GOT3 (cell line): ENCODE data around the gene TMEM176B.
"Not testable (repeated sequence)": the region's sequence is repeated elsewhere in the genome, so short reads cannot be mapped to it uniquely, and the experiment has no call there.

Experiments
- DNase-seq: peaks from one replicate; lab custom pipeline; 2025; ENCODE audit warnings: mixed read lengths; lab: John Stamatoyannopoulos, UW

The TMEM176B gene

DNA sequence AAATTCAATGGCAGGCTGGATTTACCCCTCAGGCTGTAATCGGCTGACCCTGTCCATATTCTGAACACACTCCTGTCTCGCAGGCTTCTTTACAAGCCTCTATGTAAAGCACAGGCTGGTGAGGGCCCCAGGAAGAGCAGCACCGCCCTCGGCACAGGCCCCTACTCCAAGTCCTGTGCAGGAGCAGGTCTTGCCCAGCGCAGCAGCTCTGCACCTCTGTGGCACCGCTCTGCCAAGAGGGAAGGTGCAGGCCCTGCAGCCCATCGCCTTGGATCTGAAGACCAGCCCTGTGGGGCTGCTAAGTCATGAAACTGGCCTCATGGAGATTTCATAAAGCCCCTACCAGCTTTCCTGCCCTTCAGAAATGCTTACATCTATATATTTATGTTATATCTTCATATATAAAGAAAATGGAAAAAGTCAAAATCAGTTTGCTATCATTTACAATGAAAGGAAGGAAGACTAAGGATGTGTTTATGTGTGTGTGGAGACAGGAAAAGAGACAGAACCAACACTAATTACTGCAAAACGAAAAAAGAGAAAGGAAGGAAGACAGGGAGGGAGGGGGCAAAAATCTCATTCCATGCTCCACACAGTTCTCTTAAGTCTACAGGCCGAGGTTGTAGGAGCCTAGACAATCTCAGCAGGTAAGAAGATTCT, 9.6 kb downstream of the TMEM176B start:
- DNase-seq, result no peak

DNA sequence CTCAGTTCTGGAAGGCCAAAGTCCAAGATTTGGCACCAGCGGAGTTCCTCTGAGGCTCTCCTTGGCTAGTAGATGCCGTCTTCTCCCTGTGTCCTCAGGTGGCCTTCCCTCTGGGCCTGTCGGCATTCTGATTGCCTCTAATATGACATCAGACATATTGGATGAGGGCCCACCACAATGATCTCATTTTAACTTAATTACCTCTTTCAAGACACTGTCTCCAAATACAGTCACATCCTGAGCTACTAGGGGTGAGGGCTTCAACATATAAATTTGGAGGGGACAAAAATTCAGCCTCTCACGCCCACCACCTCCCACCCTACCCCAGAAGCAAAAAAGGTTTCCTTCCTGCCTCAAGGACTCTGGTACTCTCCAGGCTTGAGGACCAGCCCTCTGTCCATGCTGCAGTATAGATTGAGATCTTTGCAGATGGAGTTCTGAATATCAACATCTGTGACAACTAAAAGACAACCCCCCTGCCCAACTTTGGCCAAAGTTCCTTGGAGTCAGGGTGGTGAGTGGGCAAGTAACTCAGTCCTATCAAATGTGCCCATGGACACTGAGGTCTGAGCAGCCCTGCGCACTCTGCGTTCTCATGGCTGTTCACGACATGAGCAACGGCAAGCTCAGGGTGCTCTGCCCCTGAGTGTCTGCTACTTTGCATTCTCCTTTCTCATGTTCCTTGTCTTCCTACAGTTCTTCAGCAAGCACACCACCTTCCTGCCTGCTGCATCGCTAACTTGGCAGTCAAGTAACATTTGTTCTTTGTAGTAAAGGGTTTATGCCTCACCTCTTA, 11.5 kb downstream of the TMEM176B start:
- DNase-seq, result no peak

DNA sequence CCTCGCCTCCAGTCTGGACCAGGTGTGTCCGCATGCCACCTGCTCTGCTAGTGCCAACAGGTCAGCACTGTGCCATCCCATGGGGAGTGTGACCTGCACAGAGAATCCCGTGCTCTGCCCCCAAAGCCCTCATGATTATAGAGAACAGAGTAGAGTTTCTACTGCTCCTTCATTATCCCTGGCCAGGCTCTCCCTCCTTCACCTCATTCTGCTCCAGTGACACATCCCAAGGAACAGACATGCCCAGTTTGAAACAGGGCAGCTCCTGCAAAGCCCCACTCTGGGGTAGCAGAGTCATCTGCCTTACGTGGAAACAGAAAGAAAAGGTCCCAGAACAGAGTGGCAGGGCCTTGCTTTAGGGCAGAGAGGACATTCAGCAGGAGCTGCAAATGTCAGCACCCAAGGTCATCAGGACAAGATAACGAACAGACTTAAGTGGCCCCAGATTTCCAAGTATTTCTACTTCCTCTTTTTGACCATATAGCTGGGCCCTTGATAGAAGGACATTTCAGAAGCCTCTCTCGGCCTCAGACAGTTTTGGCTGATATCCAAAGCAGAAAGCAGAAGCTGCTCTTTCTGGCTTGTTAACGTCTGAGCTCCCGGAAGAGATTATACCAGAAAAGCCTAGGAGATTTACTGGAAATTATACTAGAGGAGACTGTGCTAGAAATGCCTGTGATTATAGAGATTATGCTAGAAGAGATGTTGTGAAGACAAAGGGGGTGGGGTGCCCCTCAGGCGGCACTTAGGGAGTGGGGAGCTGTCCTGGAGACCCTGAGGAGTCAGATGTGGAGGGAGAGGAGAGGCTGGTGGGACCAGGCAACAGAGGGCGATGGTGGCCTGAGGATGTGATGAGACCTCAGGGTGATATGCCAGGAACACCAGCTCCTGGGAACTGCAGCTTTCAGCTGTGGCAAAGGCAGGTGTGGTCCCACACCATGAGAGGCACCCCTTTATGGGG, 12.6 kb downstream of the TMEM176B start:
- no peak for DNase-seq

DNA sequence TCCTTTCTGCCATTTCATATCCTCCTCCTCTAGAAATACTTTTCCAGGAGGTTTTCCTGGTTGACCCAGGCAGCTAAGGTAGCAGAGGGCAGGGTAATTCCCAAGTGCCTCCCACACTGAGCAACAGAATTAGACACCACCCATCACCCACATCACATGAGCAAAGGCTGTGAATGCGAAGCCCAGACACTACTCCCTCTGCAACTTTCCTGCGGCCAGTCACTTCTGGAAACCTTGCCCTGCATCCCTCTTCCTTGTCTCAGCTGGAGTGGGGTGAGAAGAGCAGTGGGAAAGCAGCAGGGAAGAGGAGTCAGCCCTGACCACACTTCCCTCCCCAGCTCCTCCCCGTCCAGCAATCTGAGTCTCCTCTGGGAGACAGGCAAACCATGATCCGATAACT, 15.2 kb downstream of the TMEM176B start:
- no peak for DNase-seq

DNA sequence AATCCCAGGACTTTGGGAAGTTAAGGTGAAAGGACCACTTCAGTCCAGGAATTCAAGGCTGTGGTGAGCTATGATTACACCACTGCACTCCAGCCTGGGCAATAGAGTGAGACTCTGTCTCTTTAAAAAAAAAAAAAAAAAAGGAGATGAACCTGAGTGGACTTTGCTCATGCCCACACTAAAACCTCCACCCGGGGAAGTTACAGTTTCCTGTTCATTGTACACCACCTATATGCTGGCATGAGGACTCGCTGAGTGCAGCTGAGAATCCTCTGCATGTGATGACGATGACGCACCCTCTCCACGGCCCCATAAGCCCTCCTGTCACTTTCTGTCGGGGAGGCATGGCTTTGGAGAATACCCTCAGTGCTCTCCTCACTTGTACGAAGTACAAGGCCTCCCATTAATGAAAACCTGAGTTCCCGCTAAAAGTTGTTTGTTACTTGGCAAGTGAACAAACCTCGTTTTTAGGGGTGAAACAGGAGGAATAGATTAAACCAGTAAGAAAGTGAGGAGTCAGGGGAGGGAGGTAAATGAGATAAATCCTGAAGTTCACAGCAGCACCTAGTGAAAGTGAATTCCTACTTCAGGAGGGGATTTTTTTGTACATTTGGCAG, 15.9 kb downstream of the TMEM176B start:
- no peak for DNase-seq

DNA sequence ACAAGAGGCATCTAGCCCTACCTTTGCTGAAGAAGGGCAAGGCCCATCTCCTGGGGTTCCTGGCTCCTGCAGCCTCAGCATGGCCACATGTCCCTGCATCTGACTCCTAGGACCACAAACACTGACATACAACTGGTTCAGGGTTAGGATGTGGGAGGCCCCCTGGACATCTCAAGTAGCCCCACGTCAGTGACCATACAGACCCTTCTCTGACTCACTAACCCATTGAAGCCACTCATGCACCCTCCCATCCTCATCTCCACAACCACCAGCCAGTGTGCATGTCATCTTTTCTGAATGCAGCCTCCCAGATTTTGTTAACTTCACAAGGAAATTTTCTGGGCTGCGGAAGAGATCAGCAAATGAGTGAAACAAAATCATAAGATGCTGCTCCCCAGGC, 18.2 kb downstream of the TMEM176B start:
- no peak for DNase-seq

DNA sequence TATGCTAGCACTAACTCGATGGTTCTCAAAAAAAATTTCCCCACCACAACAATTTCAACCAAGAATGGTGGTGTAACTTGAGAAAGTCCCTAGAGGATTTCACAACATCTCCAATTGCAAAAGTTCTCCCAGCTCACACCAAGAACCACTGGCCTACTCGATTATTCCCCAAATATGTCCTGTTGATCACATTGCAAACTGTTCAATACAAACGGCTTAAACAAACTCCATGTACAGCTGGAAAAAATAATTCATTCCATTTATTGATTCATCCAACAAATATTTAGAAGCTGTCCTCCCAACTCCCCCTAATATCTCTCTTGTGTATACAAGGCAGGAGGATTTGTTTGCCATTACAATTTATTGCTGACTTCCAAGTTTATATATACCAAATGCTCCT, 19.1 kb downstream of the TMEM176B start:
- no peak for DNase-seq

DNA sequence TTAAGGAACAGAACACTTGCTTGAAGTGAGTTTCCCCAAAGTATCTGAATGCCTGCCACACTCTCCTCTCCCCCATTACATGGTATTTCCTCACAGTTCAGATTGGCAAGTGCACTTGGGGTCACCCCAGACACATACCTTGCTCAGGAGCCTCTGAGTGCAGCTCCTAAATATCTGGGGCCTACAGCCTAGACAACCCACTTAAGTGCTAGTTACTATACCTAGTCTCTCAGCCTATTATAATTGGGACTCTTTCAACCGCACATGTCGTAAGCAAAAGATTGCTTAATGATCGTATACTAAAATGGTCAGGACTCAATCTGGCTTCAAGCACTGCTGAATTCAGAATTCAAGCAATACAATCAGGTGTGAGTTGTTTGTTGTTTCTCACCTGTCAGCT, 19.9 kb downstream of the TMEM176B start:
- DNase-seq, result no peak

DNA sequence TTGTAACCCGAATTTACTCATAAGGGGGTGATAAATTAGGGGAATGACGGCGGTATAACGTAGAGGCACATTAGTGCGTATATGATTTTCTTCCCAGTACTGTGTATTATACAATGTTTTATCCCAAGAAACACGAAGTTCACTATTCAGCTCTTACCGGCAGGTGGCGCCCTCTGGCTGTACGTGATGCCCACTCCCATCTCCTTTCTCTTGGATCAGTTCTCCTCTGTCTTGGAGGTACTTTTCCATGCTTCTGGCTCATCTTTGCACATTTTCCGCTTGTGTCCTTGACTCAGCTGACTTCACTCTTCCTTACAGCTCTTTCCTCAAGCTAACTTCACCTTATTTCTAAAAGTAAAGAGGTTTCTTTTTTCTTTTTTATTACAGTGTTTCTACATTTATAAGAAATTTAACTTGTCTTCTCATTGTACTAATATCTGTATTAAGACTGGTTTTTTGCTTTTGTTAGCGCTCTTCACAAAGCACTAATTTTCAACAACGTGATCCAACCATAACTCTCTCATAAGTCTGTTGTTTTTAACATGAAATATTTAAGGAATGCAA, 21.3 kb downstream of the TMEM176B start:
- peak; percentile 50 for DNase-seq

DNA sequence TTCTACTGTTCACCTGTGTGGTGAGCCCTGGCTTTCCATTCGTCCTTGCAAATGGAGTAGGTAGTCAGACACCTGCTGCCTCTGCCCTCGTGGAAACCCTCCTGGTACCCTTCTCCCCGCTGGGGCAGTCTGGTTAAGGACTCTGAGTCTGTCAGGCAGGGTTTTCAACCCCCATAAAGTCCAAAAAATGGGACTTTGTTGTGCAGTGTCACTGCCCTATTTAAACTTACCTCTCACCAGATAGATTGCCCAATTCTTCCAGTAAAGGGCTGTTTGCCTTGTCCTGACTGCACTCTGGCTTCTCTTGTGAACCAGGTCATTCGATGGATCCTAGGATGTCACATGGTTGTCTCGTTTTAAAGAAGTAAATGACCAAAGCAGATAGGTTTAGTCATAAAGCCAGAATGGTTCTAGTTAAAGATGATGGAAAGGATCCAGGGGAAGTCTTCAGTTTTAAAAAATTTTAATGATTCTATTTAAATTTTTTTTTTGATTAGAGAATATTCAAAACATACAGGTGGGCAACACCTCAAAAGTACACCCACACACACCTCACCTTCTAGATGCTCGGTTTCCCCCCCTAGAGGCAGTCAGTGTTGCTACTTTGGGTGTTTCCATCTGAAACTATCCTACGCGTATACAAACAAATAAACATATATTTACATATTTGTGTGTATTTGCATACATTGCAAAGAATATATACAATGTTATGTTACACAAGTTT, 22.0 kb downstream of the TMEM176B start:
- no peak for DNase-seq

DNA sequence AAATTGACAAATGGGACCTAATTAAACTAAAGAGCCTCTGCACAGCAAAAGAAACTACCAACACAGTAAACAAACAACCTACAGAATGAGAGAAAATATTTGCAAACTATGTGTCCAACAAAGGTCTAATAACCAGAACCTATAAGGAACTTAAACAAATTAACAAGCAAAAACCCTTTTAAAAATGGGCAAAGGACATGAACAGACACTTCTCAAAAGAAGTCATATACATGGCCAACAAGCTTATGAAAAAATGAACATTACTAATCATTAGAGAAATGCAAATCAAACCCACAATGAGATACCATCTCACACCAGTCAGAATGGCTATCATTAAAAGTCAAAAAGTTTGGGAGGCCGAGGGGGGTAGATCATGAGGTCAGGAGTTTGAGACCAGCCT, 26.0 kb downstream of the TMEM176B start:
- not testable (repeated sequence) for DNase-seq

DNA sequence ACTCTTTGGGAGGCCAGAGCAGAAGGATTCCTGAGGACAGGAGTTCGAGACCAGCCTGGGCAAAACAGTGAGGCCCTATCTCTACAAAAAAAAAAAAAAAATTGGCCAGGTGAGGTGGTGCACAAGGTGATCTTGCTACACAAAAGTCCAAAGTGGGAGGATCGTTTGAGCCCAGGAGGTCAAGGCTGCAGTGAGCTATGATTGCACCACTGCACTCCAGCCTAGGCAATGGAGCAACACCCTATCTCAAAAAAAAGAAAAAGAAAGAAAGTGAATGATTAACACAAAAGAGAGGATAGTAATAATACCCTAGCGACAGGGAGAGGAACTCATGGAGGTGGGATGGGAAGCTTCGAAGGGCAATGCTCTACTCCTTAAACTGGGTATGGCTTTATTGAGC, 30.4 kb downstream of the TMEM176B start:
- DNase-seq, result no peak

DNA sequence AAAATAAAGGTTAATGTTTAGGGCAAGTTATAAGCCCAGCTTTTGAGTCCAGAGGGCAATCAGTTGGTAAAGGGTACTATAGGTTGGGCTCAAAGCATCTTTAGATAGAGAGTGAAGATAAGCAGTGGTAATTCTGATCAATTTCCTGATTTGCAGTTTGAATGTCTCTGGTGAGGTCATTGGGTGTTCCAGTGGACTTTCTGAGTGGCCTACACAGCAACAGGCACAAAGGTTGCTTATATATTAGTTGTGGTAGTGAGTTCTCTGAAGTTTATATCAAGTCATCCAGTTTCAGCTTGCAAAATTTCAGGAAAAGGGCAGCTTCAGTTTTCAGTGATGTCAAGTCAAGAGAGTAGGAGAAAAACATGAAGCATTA, 33.8 kb downstream of the TMEM176B start:
- no peak for DNase-seq

DNA sequence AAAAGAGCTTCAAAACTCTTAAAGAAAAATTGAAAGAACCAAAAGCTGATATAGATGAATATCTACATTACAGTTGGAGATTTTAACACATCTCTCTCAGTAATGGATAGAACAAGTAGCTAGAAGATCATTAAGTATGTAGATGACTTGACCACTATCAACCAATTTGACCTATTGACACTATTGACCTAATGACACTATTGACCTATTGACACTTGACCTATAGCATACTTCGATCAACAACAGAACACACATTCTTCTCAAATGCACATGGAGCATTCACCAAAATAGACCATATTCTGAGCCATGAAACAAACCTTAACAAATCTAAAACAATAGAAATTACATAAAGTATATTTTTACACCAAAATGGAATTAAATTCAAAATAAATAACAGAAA, 40.7 kb downstream of the TMEM176B start:
- no peak for DNase-seq

DNA sequence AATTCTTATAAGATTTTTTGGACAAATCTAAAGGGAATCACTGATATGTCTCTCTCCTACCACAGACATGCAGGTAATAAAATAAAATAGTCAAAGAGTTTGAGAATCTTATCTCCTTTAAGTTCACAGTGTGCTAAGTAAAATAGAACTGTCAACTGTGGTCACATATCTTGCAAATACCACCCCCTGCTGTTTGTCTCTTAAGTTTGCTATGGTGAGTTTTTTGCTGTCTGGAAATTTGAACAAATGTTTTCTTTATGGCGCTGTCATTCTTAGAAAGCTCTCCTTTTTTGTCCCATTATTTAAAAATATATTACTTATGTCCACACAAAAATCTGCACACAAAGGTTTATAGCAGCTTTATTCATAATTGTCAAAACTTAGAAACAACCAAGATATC, 43.3 kb downstream of the TMEM176B start:
- no peak for DNase-seq

DNA sequence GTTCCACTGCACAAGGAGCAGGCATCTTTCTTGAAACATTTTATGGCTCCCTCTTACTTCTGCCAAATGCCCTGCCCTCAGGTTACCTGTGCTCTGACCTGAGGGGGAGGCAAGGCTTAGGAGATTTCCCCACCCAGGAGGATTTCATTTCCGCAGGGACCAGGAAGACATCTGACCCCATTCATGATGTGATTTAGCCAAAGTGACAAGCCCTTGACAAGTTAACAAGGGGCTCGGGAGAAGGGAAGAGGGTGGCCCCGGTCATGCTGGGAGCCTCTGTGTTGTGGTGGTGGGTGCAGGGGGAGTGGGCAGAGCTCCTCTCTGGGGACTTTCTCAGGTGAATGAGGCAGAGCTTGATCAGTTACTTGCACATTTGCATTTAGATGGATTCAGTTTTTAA, 44.0 kb downstream of the TMEM176B start:
- no peak for DNase-seq

DNA sequence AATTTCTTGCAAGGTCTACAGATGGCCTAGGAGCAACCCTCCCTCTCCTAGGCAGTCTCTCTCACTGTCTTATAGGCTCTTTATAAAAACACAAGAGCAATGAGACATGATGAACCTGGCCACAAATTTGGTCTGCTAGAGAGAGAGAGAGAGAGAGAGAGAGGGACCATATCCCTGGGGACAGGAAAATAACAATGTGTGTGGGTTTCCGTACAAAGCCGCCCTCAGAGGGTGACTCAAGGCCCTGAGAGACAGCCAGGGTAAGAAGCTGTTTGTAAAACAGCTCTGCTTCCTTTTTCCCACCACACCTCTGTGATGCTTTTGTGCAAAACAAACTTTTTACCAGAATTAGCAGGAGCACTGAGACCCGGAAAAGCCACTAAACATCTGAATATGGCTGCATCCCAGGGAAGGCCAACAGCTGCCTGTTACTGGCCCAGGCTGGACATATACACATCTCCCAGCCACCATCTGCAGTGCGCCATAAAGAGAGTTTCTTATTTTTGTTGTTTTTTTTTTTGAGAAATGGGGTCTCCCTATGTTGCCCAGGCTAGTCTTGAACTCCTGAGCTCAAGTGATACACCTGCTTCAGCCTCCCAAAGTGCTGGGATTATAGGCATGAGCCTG, 44.6 kb downstream of the TMEM176B start:
- DNase-seq, result no peak

DNA sequence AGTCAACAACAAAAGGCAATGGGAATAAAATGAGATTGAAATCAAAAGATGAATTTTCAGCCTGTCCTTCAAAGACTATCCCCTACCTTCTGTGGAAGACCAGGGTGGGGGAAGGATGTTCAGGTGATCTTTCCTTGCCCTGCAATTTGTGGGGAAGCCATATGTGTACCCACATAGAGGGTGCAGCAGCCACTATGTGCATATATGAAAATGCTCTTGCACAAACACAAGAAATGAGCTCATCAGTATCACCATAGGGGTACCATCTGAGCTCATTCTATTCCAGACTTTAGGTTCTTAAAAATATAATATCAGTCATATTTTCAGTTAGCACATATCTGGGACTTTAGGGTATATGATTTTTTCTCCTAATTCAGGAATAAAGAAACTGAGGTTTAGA, 45.2 kb downstream of the TMEM176B start:
- no peak for DNase-seq

DNA sequence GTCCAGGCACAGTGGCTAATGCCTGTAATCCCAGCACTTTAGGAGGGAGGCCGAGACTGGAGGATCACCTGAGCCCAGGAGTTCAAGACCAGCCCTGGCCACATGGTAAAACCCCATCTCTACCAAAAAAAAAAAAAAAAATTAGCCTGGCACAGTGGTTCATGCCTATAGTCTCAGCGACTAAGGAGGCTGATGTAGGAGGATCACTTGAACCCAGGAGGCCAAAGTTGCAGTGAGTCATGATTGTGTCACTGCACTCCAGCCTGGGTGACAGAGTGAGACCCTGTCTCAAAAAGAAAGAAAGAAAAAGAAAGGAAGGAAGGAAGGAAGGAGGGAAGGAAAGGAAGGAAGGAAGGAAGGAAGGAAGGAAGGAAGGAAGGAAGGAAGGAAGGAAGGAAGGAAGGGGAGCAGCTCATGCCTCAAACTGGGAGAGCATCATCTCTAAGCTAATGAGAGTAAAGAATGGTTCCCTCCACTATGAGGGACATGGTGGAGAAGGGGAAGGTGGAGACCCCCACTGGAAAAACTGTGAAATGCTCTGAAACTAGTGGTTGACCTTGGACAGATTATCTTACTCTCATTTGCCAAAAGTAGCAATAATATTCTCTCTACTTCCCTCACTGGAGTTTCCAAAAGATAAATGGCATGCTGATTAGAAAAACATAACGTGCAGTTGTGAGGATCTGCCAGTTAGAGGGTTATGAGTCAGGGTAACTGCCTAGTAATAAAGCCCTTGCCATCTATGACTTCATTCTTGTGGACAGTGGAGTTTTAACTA, 46.1 kb downstream of the TMEM176B start:
- no peak for DNase-seq

DNA sequence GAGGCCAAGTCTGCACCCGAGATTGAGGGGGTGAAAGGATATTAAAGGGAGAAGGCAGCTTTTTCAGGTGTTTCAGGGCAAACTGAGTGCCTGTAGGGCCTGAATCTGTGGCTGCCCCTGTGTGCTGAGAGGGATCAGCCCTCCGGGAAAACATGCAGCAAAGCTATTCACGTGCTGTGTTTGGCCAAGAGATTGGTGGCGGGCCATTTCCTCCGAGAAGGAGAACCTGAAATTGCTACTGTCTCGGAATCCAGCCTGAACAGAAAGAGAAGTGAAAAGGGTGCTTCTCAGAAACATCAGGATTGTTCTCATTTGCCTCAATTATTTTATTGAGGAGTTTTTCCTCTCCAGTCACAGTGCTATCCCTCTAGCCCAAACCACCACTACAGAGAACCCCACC, 46.9 kb downstream of the TMEM176B start:
- no peak for DNase-seq
